Kidney (tissue), 14 donors: ENCODE results near the gene RHCE. TPM values are rescaled to one million over a fixed set of nuclear protein-coding genes. Genes with fewer than 3 reads are reported as not detected.

ENCODE experiments used
- DNase-seq, 5 donors: peaks; one replicate each; pipeline ENCODE4 v3.0.0-alpha.2; 2013 to 2020
- FAIRE-seq: peaks from 2 replicates; lab custom pipeline; 2012; peaks lifted over from hg19 to GRCh38; lab: Jason Lieb, UNC
- H3K27ac ChIP-seq, 2 donors: one replicate each; pipeline ENCODE4 v1.7.0; 2013; ENCODE audit warnings: low read depth in 2 of 2, low read length in 2 of 2, inconsistent platforms in 1 of 2
- H3K27me3 ChIP-seq: one replicate; pipeline ENCODE4 v1.7.1; 2013; ENCODE audit warnings: low read length, inconsistent platforms; ENCODE audit not compliant: control insufficient read depth, insufficient read depth
- H3K36me3 ChIP-seq, 3 donors: one replicate each; pipeline versions ENCODE4 v1.7.0 to v1.7.1; 2013; ENCODE audit warnings: low read length in 3 of 3, control low read depth in 1 of 3, inconsistent platforms in 1 of 3; ENCODE audit not compliant: insufficient read depth in 3 of 3, control insufficient read depth in 2 of 3
- H3K4me1 ChIP-seq, 3 donors: one replicate each; pipeline versions ENCODE4 v1.7.0 to v1.7.1; 2013; ENCODE audit warnings: low read length in 3 of 3, inconsistent platforms in 1 of 3, low read depth in 1 of 3; ENCODE audit not compliant: control insufficient read depth in 2 of 3, insufficient read depth in 2 of 3
- H3K4me3 ChIP-seq, 3 donors: one replicate each; pipeline versions ENCODE4 v1.7.0 to v1.8.1; 2013; ENCODE audit warnings: low read length in 3 of 3, control low read depth in 1 of 3, inconsistent platforms in 1 of 3
- H3K9ac ChIP-seq, 3 donors: one replicate each; pipeline versions ENCODE4 v1.7.0 to v1.7.1; 2013; ENCODE audit warnings: low read length in 3 of 3, control low read depth in 1 of 3, inconsistent platforms in 1 of 3
- H3K9me3 ChIP-seq, 3 donors: one replicate each; pipeline versions ENCODE4 v1.7.0 to v1.7.1; 2013; ENCODE audit warnings: low read length in 3 of 3, control low read depth in 1 of 3, inconsistent platforms in 1 of 3; ENCODE audit not compliant: control insufficient read depth in 2 of 3, insufficient read depth in 1 of 3
- CTCF ChIP-seq: IDR thresholded peaks from 3 replicates; pipeline ENCODE4 v1.5.1; 2012; ENCODE audit warnings: mild to moderate bottlenecking, moderate library complexity, borderline replicate concordance; ENCODE audit not compliant: insufficient read depth; ENCODE audit errors: extremely low read depth
- intact Hi-C: fragments of 100-400 bp; cut with DNase I; formaldehyde crosslinking; loops from one replicate; pipeline ENCODE4 v1.11.1; 2022
- polyA plus RNA-seq: library from polyadenylated mRNA; stranded (reverse); fragments of 350-450 nt; fragmentation: Illumina TruSeq; extraction: RNeasy Lipid Tissue Mini Kit (QIAGEN cat#74804); gene quantifications from one replicate; pipeline ENCODE4 v1.2.3, GENCODE V29; 2014; ENCODE audit warnings: low read depth, low replicate concordance; ENCODE audit not compliant: insufficient read depth
- total RNA-seq: library from RNA; stranded (reverse); fragmentation: NEBNext Ultra II Directional; extraction: Animal tissue kit (Norgen Biotek cat#: 25700); gene quantifications from one replicate; pipeline ENCODE4 v1.2.1, GENCODE V29; 2021
- donor health status: control.
- donor health status: control.
- donor health status: control.
- donor health status: control.
- donor health status: control.
- donor health status: DM: yes; HTN: yes; CAD: no.
- donor health status: Normal renal cell carcinoma (clear cell type).

The RHCE gene
- total and polyA plus RNA-seq, 2 donors from 2014 or later: 0.44 to 1.3 TPM

DNA sequence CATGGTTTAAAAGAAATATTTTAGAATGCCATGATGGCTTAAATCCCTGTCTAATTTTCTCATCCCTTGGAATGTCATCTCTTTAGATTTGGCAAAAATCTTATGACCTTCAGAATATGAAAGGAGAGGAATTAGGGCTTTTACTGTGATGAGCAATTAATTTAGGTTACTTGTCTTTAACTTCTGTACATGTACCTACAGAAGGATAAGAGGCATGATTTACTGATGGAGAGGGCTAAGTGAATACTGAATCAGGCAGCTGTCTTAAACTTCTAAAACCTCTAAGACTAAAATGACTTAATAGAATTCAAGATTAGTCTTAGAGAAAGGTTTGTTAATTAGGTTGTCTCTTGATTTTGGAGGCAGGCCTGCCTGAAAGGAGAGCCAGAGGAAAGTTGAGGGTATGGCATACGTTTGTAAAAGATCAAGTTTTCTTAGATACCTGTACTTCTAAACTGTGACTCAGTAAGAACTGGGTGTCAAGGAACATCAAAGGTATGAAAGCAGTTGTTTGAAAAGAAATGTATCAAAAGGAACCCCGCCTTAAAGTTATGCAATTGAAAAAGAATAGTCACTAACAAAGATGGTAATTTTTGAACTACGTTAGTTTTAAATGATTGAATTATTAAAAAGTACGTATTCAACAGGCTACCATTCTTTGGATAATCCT, 22.5 kb upstream of the RHCE start:
- Histone ChIP-seq H3K9ac (no peak overlapping the region), H3K27ac (no peak overlapping the region), H3K36me3 (peaks cover 0 to 6% (median 2%) of the 10 kb centered on the region in 3 donors), H3K27me3 (no peaks in the 10 kb centered on the region), H3K9me3 (no peaks in the 10 kb centered on the region), H3K4me1 (no peaks in the 10 kb centered on the region), H3K4me3 (no peak overlapping the region)
- FAIRE-seq: no peak
- no peak for DNase-seq
- intact Hi-C loops: no loop called here
- no peak for TF ChIP-seq CTCF

DNA sequence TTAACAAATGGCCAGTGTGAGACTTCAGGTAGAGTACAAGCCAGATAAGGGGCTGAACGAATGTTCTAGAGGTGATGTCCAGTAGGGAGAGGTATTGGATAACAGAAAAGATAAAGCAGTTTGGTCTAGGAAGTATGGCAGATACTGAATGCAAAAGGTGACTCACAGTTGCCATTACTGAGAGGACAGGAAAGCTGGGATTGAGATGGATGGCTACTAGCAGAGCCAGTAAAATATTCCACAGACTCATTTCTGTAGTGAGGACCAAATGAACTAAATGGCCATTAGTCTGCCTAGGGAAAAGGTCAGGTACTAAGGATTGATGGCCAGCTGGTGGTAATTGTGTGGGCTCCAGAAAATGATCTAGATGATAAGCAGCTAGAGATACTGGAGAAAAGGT, 21.6 kb upstream of the RHCE start:
- no peaks in the 10 kb centered on the region for H3K4me1 ChIP-seq
- no peaks in the 10 kb centered on the region for H3K27me3 ChIP-seq
- peaks cover 0 to 2% (median 0%) of the 10 kb centered on the region in 3 donors for H3K36me3 ChIP-seq
- H3K9ac ChIP-seq: no peak overlapping the region
- intact Hi-C loops: no loop called here
- no peak overlapping the region for H3K4me3 ChIP-seq
- FAIRE-seq: no peak
- H3K27ac ChIP-seq: no peak overlapping the region
- no peak for DNase-seq
- no peaks in the 10 kb centered on the region for H3K9me3 ChIP-seq
- no peak for TF ChIP-seq CTCF

- no peaks in the 10 kb centered on the region for H3K27me3 ChIP-seq
- H3K4me1 ChIP-seq: peaks cover 0 to 19% (median 18%) of the 10 kb centered on the region in 3 donors
- no peak overlapping the region for H3K27ac ChIP-seq
- H3K36me3 ChIP-seq: no peaks in the 10 kb centered on the region
- no peak for FAIRE-seq
- no peak overlapping the region for H3K4me3 ChIP-seq
- intact Hi-C loops: no loop called here
- no peak for TF ChIP-seq CTCF
- no peak overlapping the region for H3K9ac ChIP-seq
- H3K9me3 ChIP-seq: no peaks in the 10 kb centered on the region
- no peak for DNase-seq
These were observed 18.7 kb upstream of the RHCE start for GRCh38 chr1:25439287-25439686.
